Mucosa of stomach (tissue), 1 donor: ENCODE data around the gene SUPT20HL1.
"Not testable (repeated sequence)": the region's sequence is repeated elsewhere in the genome, so short reads cannot be mapped to it uniquely, and the experiment has no call there.

Source experiments
- H3K27me3 ChIP-seq: one replicate; pipeline ENCODE4 v1.7.0; 2013; ENCODE audit warnings: mild to moderate bottlenecking, low read length; ENCODE audit not compliant: control insufficient read depth, insufficient read depth
- H3K36me3 ChIP-seq: one replicate; pipeline ENCODE4 v1.7.0; 2013; ENCODE audit warnings: low read length; ENCODE audit not compliant: control insufficient read depth, insufficient read depth
- H3K4me1 ChIP-seq: one replicate; pipeline ENCODE4 v1.7.0; 2013; ENCODE audit warnings: mild to moderate bottlenecking, low read length; ENCODE audit not compliant: control insufficient read depth, insufficient read depth
- H3K4me3 ChIP-seq: one replicate; pipeline ENCODE4 v1.7.0; 2013; ENCODE audit warnings: low read length
- H3K9ac ChIP-seq: one replicate; pipeline ENCODE4 v1.7.0; 2013; ENCODE audit warnings: mild to moderate bottlenecking, low read length, moderate library complexity
- H3K9me3 ChIP-seq: one replicate; pipeline ENCODE4 v1.7.0; 2013; ENCODE audit warnings: mild to moderate bottlenecking, low read length, moderate library complexity; ENCODE audit not compliant: control insufficient read depth
- donor health status: Pancreatic carcinoma.

The SUPT20HL1 gene

GRCh38 chrX:24382315-24382714 is 21.9 kb downstream of the SUPT20HL1 start:
- H3K4me3 ChIP-seq, H3K9ac ChIP-seq, H3K36me3 ChIP-seq, H3K9me3 ChIP-seq, H3K4me1 ChIP-seq, H3K27me3 ChIP-seq: not testable (repeated sequence)

- H3K9ac ChIP-seq, result no peak overlapping the region
- H3K4me3 ChIP-seq, result no peak overlapping the region
These were observed 27.3 kb downstream of the SUPT20HL1 start for GRCh38 chrX:24387724-24388123.

GRCh38 chrX:24391389-24391788 is 30.9 kb downstream of the SUPT20HL1 start:
- no peaks in the 10 kb centered on the region for H3K27me3 ChIP-seq
- no peaks in the 10 kb centered on the region for H3K9me3 ChIP-seq
- no peaks in the 10 kb centered on the region for H3K36me3 ChIP-seq
- H3K9ac ChIP-seq, result no peak overlapping the region
- H3K4me3 ChIP-seq, result no peak overlapping the region
- H3K4me1 ChIP-seq, result no peaks in the 10 kb centered on the region

More at GRCh38 chrX:24387724-24388123, 27.3 kb downstream of the SUPT20HL1 start:
- H3K36me3 ChIP-seq, result no peaks in the 10 kb centered on the region
- H3K9me3 ChIP-seq, result no peaks in the 10 kb centered on the region
- H3K27me3 ChIP-seq, result no peaks in the 10 kb centered on the region
- H3K4me1 ChIP-seq, result no peaks in the 10 kb centered on the region

GRCh38 chrX:24391843-24392242 is 31.4 kb downstream of the SUPT20HL1 start:
- no peaks in the 10 kb centered on the region for H3K9me3 ChIP-seq
- H3K9ac ChIP-seq, result no peak overlapping the region
- no peaks in the 10 kb centered on the region for H3K36me3 ChIP-seq
- H3K4me1 ChIP-seq, result no peaks in the 10 kb centered on the region
- no peaks in the 10 kb centered on the region for H3K27me3 ChIP-seq
- no peak overlapping the region for H3K4me3 ChIP-seq

- Histone ChIP-seq H3K9ac (no peak overlapping the region), H3K9me3 (no peaks in the 10 kb centered on the region), H3K4me3 (no peak overlapping the region), H3K4me1 (no peaks in the 10 kb centered on the region), H3K36me3 (no peaks in the 10 kb centered on the region), H3K27me3 (no peaks in the 10 kb centered on the region)
These were observed 32.3 kb downstream of the SUPT20HL1 start for GRCh38 chrX:24392709-24393108.

- no peaks in the 10 kb centered on the region for H3K36me3 ChIP-seq
- H3K4me3 ChIP-seq, result no peak overlapping the region
- H3K27me3 ChIP-seq, result no peaks in the 10 kb centered on the region
- H3K9me3 ChIP-seq, result no peaks in the 10 kb centered on the region
- no peak overlapping the region for H3K9ac ChIP-seq
- H3K4me1 ChIP-seq, result no peaks in the 10 kb centered on the region
These were observed 35.3 kb downstream of the SUPT20HL1 start for GRCh38 chrX:24395775-24396174.

GRCh38 chrX:24396236-24396930 is 35.9 kb downstream of the SUPT20HL1 start:
- H3K9ac ChIP-seq, result no peak overlapping the region
- no peaks in the 10 kb centered on the region for H3K4me1 ChIP-seq
- H3K4me3 ChIP-seq, result no peak overlapping the region
- H3K36me3 ChIP-seq, result no peaks in the 10 kb centered on the region
- H3K27me3 ChIP-seq, result no peaks in the 10 kb centered on the region
- no peaks in the 10 kb centered on the region for H3K9me3 ChIP-seq

- no peaks in the 10 kb centered on the region for H3K36me3 ChIP-seq
- H3K4me3 ChIP-seq, result no peak overlapping the region
- H3K4me1 ChIP-seq, result no peaks in the 10 kb centered on the region
- no peaks in the 10 kb centered on the region for H3K9me3 ChIP-seq
- H3K27me3 ChIP-seq, result no peaks in the 10 kb centered on the region
- no peak overlapping the region for H3K9ac ChIP-seq
These were observed 36.5 kb downstream of the SUPT20HL1 start for GRCh38 chrX:24396931-24397279.

- Histone ChIP-seq H3K4me3 (no peak overlapping the region), H3K4me1 (no peaks in the 10 kb centered on the region), H3K9ac (no peak overlapping the region), H3K9me3 (no peaks in the 10 kb centered on the region), H3K36me3 (no peaks in the 10 kb centered on the region), H3K27me3 (no peaks in the 10 kb centered on the region)
These were observed 38.3 kb downstream of the SUPT20HL1 start for GRCh38 chrX:24398766-24399165.

GRCh38 chrX:24399550-24399949 is 39.1 kb downstream of the SUPT20HL1 start:
- no peaks in the 10 kb centered on the region for H3K36me3 ChIP-seq
- H3K4me3 ChIP-seq, result no peak overlapping the region
- H3K4me1 ChIP-seq, result no peaks in the 10 kb centered on the region
- H3K27me3 ChIP-seq, result no peaks in the 10 kb centered on the region
- H3K9me3 ChIP-seq, result no peaks in the 10 kb centered on the region
- no peak overlapping the region for H3K9ac ChIP-seq

- H3K4me3 ChIP-seq, result no peak overlapping the region
- H3K27me3 ChIP-seq, result no peaks in the 10 kb centered on the region
- H3K36me3 ChIP-seq, result no peaks in the 10 kb centered on the region
- H3K9ac ChIP-seq, result no peak overlapping the region
- H3K9me3 ChIP-seq, result no peaks in the 10 kb centered on the region
- no peaks in the 10 kb centered on the region for H3K4me1 ChIP-seq
These were observed 45.5 kb downstream of the SUPT20HL1 start for GRCh38 chrX:24405959-24406358.
